NCI-H510A treated with DMSO at 0.1 percent for 48 hours (cell line): ENCODE measurements around the gene COL12A1.
A peak's percentile ranks its signal among the peaks of the same experiment; 100 is the strongest.

Experiments
- DNase-seq: peaks from one replicate; lab custom pipeline; 2025; lab: John Stamatoyannopoulos, UW

The COL12A1 gene

GRCh38 chr6:75205776-75206575 is at the start of gene COL12A1:
TSS of gene COL12A1 (minus strand) at chr6:75206053. CDS start at chr6:75202792, 3,261 bp downstream.
- peak; percentile 44 for DNase-seq

GRCh38 chr6:75250552-75250951 is 44.7 kb upstream of the COL12A1 start:
- no peak for DNase-seq

- DNase-seq: no peak
Measured at GRCh38 chr6:75249837-75250236, 44.0 kb upstream of the COL12A1 start.

- no peak for DNase-seq
Measured at GRCh38 chr6:75246386-75246785, 40.5 kb upstream of the COL12A1 start.

- peak; percentile 14 for DNase-seq
Measured at GRCh38 chr6:75244063-75244584, 38.3 kb upstream of the COL12A1 start.

- peak; percentile 92 for DNase-seq
Measured at GRCh38 chr6:75243333-75244062, 37.6 kb upstream of the COL12A1 start, which contains the start of gene COX7A2. TSS of gene COX7A2 (minus strand) at chr6:75243801. CDS start at chr6:75243734, 67 bp downstream.

- DNase-seq: no peak
Measured at GRCh38 chr6:75236630-75237029, 30.8 kb upstream of the COL12A1 start.

GRCh38 chr6:75235271-75235670 is 29.4 kb upstream of the COL12A1 start:
- DNase-seq: no peak

GRCh38 chr6:75234126-75234865 is 28.4 kb upstream of the COL12A1 start:
- DNase-seq: no peak

- DNase-seq: no peak
Measured at GRCh38 chr6:75233092-75233615, 27.3 kb upstream of the COL12A1 start.

GRCh38 chr6:75230484-75231325 is 24.9 kb upstream of the COL12A1 start:
- DNase-seq: no peak

GRCh38 chr6:75224303-75224926 is 18.6 kb upstream of the COL12A1 start:
- DNase-seq: no peak

GRCh38 chr6:75223428-75223827 is 17.6 kb upstream of the COL12A1 start:
- DNase-seq: no peak

GRCh38 chr6:75222261-75222660 is 16.4 kb upstream of the COL12A1 start:
- no peak for DNase-seq

- no peak for DNase-seq
Measured at GRCh38 chr6:75221116-75221515, 15.3 kb upstream of the COL12A1 start.

- DNase-seq: no peak
Measured at GRCh38 chr6:75220357-75220756, 14.5 kb upstream of the COL12A1 start.

GRCh38 chr6:75219263-75219662 is 13.4 kb upstream of the COL12A1 start:
- no peak for DNase-seq

GRCh38 chr6:75217193-75217592 is 11.3 kb upstream of the COL12A1 start:
- no peak for DNase-seq

GRCh38 chr6:75215291-75215690 is 9.4 kb upstream of the COL12A1 start:
- DNase-seq: no peak

- no peak for DNase-seq
Measured at GRCh38 chr6:75213732-75214131, 7.9 kb upstream of the COL12A1 start.

- no peak for DNase-seq
Measured at GRCh38 chr6:75213112-75213511, 7.3 kb upstream of the COL12A1 start.
